Measurements from ENCODE around the gene HDAC4. TPM values are rescaled to one million over a fixed set of nuclear protein-coding genes. Genes with fewer than 3 reads are reported as not detected.

HDAC4 gene
- total RNA-seq, 1 experiment from 2014 or later, result 32.0 TPM

- H2AFZ ChIP-seq (ENCODE audit: low read length), result no peak overlapping the region
- H3K18ac ChIP-seq (ENCODE audit: insufficient read length, low read depth, low read length), result no peak overlapping the region
- Mint-ChIP-seq H3K4me1 (peaks cover 3 to 7% of the 10 kb centered on the region in 2 experiments; a peak in 2 of 4 replicates), H3K9me3 (peaks cover 0 to 4% of the 10 kb centered on the region in 2 experiments; a peak in 2 of 5 replicates), H3K4me3 (no peak overlapping the region), H3K27ac (no peak overlapping the region), H3K36me3 (ENCODE audit: insufficient read depth in 1 of 3, low read depth in 3 of 3) (peaks cover 20 to 29% (median 27%) of the 10 kb centered on the region in 3 experiments), H3K27me3 (ENCODE audit: low read depth) (no peaks in the 10 kb centered on the region; the same call in 1 of the 2 replicates)
- no peak overlapping the region for H2BK5ac ChIP-seq (ENCODE audit: insufficient read length, low read length)
- no peak overlapping the region for H3K4me2 ChIP-seq (ENCODE audit: insufficient read depth, insufficient read length, low read length)
- H3K9me3 ChIP-seq (ENCODE audit: control insufficient read depth, low read depth, low read length), result no peaks in the 10 kb centered on the region
- H2BK120ac ChIP-seq (ENCODE audit: low read depth, low read length, poor library complexity, severe bottlenecking), result no peak overlapping the region
- no peak overlapping the region for H2BK20ac ChIP-seq (ENCODE audit: low read depth, low read length, poor library complexity, severe bottlenecking)
- no peaks in the 10 kb centered on the region for H4K20me1 ChIP-seq (ENCODE audit: control insufficient read depth, insufficient read depth, insufficient read length)
- H3K4me1 ChIP-seq (ENCODE audit: insufficient read depth, low read length), result no peaks in the 10 kb centered on the region
- H3K23me2 ChIP-seq (ENCODE audit: insufficient read length, low read depth, low read length, poor library complexity, severe bottlenecking), result no peaks in the 10 kb centered on the region
- no peak overlapping the region for H4K8ac ChIP-seq (replicated peaks; ENCODE audit: insufficient read length, low read depth, low read length)
- WGBS (ENCODE audit: extremely low coverage, insufficient read length, low lambda C conversion rate), result no CpG with 5 or more reads among the region's 8 CpGs
- H3K79me2 ChIP-seq (ENCODE audit: insufficient read depth, low read length), result no peaks in the 10 kb centered on the region; the same call in 1 of the 2 replicates
- H2BK15ac ChIP-seq (ENCODE audit: low read depth, low read length), result no peak overlapping the region
- DNase-seq, result no peak
- H4K91ac ChIP-seq (ENCODE audit: insufficient read length, low read depth, low read length), result no peak overlapping the region
- H3K23ac ChIP-seq (ENCODE audit: insufficient read length, low read depth, low read length), result no peak overlapping the region
- TF ChIP-seq CTCF (conservative IDR thresholded peaks at IDR 0.05), result no peak
- no peak overlapping the region for H3K27ac ChIP-seq (ENCODE audit: insufficient read length, low read depth, low read length)
- H2BK12ac ChIP-seq (ENCODE audit: insufficient read length, low read depth, low read length), result no peak overlapping the region
- no peak overlapping the region for H3K4ac ChIP-seq (ENCODE audit: low read depth, low read length)
- no peak overlapping the region for H3K9ac ChIP-seq (ENCODE audit: extremely low read depth, insufficient read length, low read length)
- no peak overlapping the region for H3K56ac ChIP-seq (ENCODE audit: insufficient read length, low read depth, low read length)
- H2AK5ac ChIP-seq (ENCODE audit: insufficient read length, low read length), result no peak overlapping the region
- no peak overlapping the region for H3T11ph ChIP-seq (ENCODE audit: low read length)
- no peaks in the 10 kb centered on the region for H3K27me3 ChIP-seq (ENCODE audit: insufficient read depth, low read length)
- H4K5ac ChIP-seq (ENCODE audit: insufficient read length, low read depth, low read length), result no peak overlapping the region
- H3K14ac ChIP-seq (ENCODE audit: insufficient read depth, low read length), result no peak overlapping the region
- no peaks in the 10 kb centered on the region for H3K79me1 ChIP-seq (ENCODE audit: insufficient read depth, low read depth, low read length, poor library complexity, severe bottlenecking)
Observed at GRCh38 chr2:239192975-239193374, 207.8 kb downstream of the HDAC4 start.
